Suprapubic skin (tissue), 3 donors: Measurements from ENCODE around the gene SH2D3C.

Experiments used
- EP300 ChIP-seq: sonication (generic); formaldehyde crosslinking; IDR thresholded peaks from one replicate; pipeline ENCODE4 v1.6.1; 2017; ENCODE audit warnings: antibody characterized with exemption
- POLR2A ChIP-seq, 2 donors: fragments of 450-650 bp; IDR thresholded peaks; one replicate each; pipeline ENCODE4 v1.6.1; 2017; ENCODE audit warnings: antibody characterized with exemption in 2 of 2, mild to moderate bottlenecking in 2 of 2, moderate library complexity in 2 of 2
- TF ChIP-seq, protein P1 (sequence below), 2 donors: fragments of 200-600 bp in 1 of 2; fragments of 450-650 bp in 1 of 2; sonication (generic) in 1 of 2; IDR thresholded peaks; one replicate each; pipeline ENCODE4 v1.5.1; 2016 to 2019; ENCODE audit warnings: antibody characterized with exemption in 2 of 2, mild to moderate bottlenecking in 1 of 2, moderate library complexity in 1 of 2

DNA sequence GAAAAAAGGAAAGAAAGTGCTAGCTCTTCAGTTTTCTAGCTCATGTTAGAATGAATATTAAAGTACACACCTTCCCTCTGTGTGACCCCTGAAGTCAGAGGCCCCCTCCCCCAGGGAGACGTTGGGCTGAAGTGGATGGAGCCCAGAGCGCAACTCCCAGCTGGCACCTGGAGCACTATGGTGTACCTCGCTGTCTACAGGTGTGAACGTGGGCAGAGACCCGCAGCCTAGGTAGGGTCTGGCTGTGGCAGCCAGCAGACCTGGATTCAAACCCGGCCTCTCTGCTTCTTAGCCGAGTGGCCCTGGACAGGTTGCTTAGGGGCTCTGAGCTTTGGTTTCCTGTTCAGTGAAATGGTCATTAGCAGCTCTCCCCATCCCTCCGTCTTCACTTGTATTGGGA lies 49.7 kb downstream of the SH2D3C start:
- TF ChIP-seq, protein P1, sequence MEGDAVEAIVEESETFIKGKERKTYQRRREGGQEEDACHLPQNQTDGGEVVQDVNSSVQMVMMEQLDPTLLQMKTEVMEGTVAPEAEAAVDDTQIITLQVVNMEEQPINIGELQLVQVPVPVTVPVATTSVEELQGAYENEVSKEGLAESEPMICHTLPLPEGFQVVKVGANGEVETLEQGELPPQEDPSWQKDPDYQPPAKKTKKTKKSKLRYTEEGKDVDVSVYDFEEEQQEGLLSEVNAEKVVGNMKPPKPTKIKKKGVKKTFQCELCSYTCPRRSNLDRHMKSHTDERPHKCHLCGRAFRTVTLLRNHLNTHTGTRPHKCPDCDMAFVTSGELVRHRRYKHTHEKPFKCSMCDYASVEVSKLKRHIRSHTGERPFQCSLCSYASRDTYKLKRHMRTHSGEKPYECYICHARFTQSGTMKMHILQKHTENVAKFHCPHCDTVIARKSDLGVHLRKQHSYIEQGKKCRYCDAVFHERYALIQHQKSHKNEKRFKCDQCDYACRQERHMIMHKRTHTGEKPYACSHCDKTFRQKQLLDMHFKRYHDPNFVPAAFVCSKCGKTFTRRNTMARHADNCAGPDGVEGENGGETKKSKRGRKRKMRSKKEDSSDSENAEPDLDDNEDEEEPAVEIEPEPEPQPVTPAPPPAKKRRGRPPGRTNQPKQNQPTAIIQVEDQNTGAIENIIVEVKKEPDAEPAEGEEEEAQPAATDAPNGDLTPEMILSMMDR (IDR thresholded peaks at IDR 0.05), result no peak
- no peak for TF ChIP-seq POLR2A (IDR thresholded peaks at IDR 0.05)
- TF ChIP-seq EP300, result no peak
